ENCODE data around the gene HTRA1. TPM values are rescaled to one million over a fixed set of nuclear protein-coding genes. Genes with fewer than 3 reads are reported as not detected.

The HTRA1 gene
- total RNA-seq, 1 experiment from 2014 or later: 0.39 TPM

GRCh38 chr10:122422266-122422989 lies 38.9 kb upstream of the HTRA1 start:
- Histone ChIP-seq H3K9me2 (ENCODE audit: insufficient read depth) (no peaks in the 10 kb centered on the region), H4K20me1 (ENCODE audit: insufficient read depth) (no peaks in the 10 kb centered on the region), H3K27me3 (ENCODE audit: insufficient read depth, low read length) (no peaks in the 10 kb centered on the region), H3K36me3 (ENCODE audit: control insufficient read depth in 1 of 2, insufficient read depth in 2 of 2, low read length in 2 of 2) (peaks cover 5 to 7% of the 10 kb centered on the region in 2 experiments; a peak in 2 of 4 replicates), H3K9me3 (ENCODE audit: control insufficient read depth in 1 of 2, insufficient read depth in 1 of 2, low read depth in 1 of 2, low read length in 2 of 2) (no peaks in the 10 kb centered on the region), H3K4me1 (ENCODE audit: control insufficient read depth in 1 of 2, insufficient read depth in 2 of 2, low read length in 2 of 2) (no peaks in the 10 kb centered on the region), H3K9ac (ENCODE audit: low read length) (no peak overlapping the region), H2AFZ (ENCODE audit: low read depth, low read length, poor library complexity, severe bottlenecking) (no peak overlapping the region), H3K27ac (ENCODE audit: low read depth, low read length) (no peak overlapping the region), H3K4me3 (replicated peaks in 1 of 2; ENCODE audit: low read depth in 1 of 2, low read length in 2 of 2) (no peak overlapping the region), H3K4me2 (ENCODE audit: low read length) (no peak overlapping the region), H3K79me2 (ENCODE audit: insufficient read depth, low read length) (no peaks in the 10 kb centered on the region)
- ChIA-PET RAD21 (ENCODE audit: low non-redundant PET in 1 of 2, low total read pairs in 2 of 2, uncharacterized antibody in 2 of 2, unreplicated experiment in 2 of 2) (no interaction called here), POLR2A (no interaction called here), CTCF (interaction anchor here (1.7 kb wide), 1 partner anchor 143 kb away, joined by 5 read pairs; no protein-coding TSS in a partner anchor)
- TF ChIP-seq, protein P1, sequence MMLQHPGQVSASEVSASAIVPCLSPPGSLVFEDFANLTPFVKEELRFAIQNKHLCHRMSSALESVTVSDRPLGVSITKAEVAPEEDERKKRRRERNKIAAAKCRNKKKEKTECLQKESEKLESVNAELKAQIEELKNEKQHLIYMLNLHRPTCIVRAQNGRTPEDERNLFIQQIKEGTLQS (IDR thresholded peaks at IDR 0.05): no peak
- TF ChIP-seq ZFX (IDR thresholded peaks at IDR 0.05): no peak
- no peak for TF ChIP-seq ZNF274 (IDR thresholded peaks at IDR 0.05; ENCODE audit: low read depth, low read length)
- no peak for TF ChIP-seq EZH2 (IDR thresholded peaks at IDR 0.05)
- TF ChIP-seq SP1 (IDR thresholded peaks at IDR 0.05; ENCODE audit: low read depth): no peak
- no peak for TF ChIP-seq FOSL1 (IDR thresholded peaks at IDR 0.05; ENCODE audit: low read depth)
- TF ChIP-seq SIN3A (IDR thresholded peaks at IDR 0.05; ENCODE audit: low read depth): no peak
- no peak for ATAC-seq
- DNase-seq (ENCODE audit: low read depth, low spot score): no peak
- BruUV-seq (replicated peaks): no TSS peak
- intact Hi-C loops (cut with micrococcal nuclease): no loop called here

GRCh38 chr10:122424059-122424458 lies 37.3 kb upstream of the HTRA1 start:
- H3K4me2 ChIP-seq (ENCODE audit: low read length): no peak overlapping the region
- no peak overlapping the region for H3K27ac ChIP-seq (ENCODE audit: low read depth, low read length)
- intact Hi-C loops (cut with micrococcal nuclease): no loop called here
- H3K9me2 ChIP-seq (ENCODE audit: insufficient read depth): no peaks in the 10 kb centered on the region
- H3K79me2 ChIP-seq (ENCODE audit: insufficient read depth, low read length): no peaks in the 10 kb centered on the region
- DNase-seq (ENCODE audit: low read depth, low spot score) (no peak), ATAC-seq (no peak)
- TF ChIP-seq ZNF274 (IDR thresholded peaks at IDR 0.05; ENCODE audit: low read depth, low read length) (no peak), POLR2A (IDR thresholded peaks at IDR 0.05; ENCODE audit: borderline replicate concordance, extremely low read depth, insufficient read depth, insufficient read length) (no peak), EZH2 (IDR thresholded peaks at IDR 0.05) (no peak), EZH2phosphoT487 (IDR thresholded peaks at IDR 0.05; ENCODE audit: borderline replicate concordance) (no peak), RAD21 (IDR thresholded peaks at IDR 0.05; ENCODE audit: low read depth) (no peak)
- no TSS peak for BruUV-seq (replicated peaks)
- ChIA-PET CTCF (interaction anchor here (0.7 to 1.7 kb wide), 5 partner anchors 10 to 144 kb away, joined by 3 to 5 read pairs (median 5); no protein-coding TSS in a partner anchor), RAD21 (ENCODE audit: low non-redundant PET in 1 of 2, low total read pairs in 2 of 2, uncharacterized antibody in 2 of 2, unreplicated experiment in 2 of 2) (no interaction called here), POLR2A (no interaction called here)
- H3K9ac ChIP-seq (ENCODE audit: low read length): no peak overlapping the region
- peaks cover 5 to 7% of the 10 kb centered on the region in 2 experiments; a peak in 2 of 4 replicates for H3K36me3 ChIP-seq (ENCODE audit: control insufficient read depth in 1 of 2, insufficient read depth in 2 of 2, low read length in 2 of 2)
- no peak overlapping the region for H3K4me3 ChIP-seq (replicated peaks in 1 of 2; ENCODE audit: low read depth in 1 of 2, low read length in 2 of 2)
- H4K20me1 ChIP-seq (ENCODE audit: insufficient read depth): no peaks in the 10 kb centered on the region
- H2AFZ ChIP-seq (ENCODE audit: low read depth, low read length, poor library complexity, severe bottlenecking): no peak overlapping the region
- H3K9me3 ChIP-seq (ENCODE audit: control insufficient read depth in 1 of 2, insufficient read depth in 1 of 2, low read depth in 1 of 2, low read length in 2 of 2): no peaks in the 10 kb centered on the region
- H3K27me3 ChIP-seq (ENCODE audit: insufficient read depth, low read length): no peaks in the 10 kb centered on the region
- H3K4me1 ChIP-seq (ENCODE audit: control insufficient read depth in 1 of 2, insufficient read depth in 2 of 2, low read length in 2 of 2): no peaks in the 10 kb centered on the region
